Endothelial cell of hepatic sinusoid (primary cell): Measurements from ENCODE around the gene GTF2IRD2.
"Not testable (repeated sequence)": the region's sequence is repeated elsewhere in the genome, so short reads cannot be mapped to it uniquely, and the experiment has no call there.

Experiments used
- in situ Hi-C: cut with HindIII; loops from 2 replicates; pipeline ENCODE4 v1.10.0; 2017; ENCODE audit warnings: low sequenced_read_pairs

Gene GTF2IRD2

DNA sequence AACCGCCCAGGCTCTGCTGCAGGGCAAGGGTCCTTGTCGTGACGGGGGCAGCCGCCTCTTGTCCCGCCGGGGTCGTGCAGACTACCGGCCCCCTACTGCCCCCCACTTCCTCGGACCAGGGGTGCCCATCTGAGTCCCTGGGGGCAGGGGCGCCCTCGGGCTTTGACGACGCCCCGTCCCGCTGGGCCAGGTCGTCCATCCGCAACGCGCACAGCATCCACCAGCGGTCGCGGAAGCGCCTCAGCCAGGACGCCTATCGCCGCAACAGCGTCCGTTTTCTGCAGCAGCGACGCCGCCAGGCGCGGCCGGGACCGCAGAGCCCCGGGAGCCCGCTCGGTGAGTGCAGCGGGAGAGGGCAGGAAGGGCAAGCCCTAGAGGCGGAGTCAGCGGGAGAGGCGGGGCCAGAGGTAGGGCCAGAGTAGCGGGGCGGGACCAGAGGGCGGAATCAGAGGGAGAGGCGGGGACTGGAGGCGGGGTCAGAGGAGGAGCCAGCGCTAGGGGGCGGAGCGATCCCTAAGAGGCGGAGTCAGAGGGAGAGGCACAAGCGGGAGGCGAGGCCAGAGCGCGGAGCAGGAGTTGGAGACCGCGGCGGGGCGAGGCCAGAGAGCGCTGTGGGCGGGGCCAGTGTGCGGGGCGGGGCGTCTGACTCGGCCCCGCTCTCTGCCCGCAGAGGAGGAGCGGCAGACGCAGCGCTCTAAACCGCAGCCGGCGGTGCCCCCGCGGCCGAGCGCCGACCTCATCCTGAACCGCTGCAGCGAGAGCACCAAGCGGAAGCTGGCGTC is 62.8 kb downstream of the GTF2IRD2 start:
- in situ Hi-C loops = not testable (repeated sequence)

DNA sequence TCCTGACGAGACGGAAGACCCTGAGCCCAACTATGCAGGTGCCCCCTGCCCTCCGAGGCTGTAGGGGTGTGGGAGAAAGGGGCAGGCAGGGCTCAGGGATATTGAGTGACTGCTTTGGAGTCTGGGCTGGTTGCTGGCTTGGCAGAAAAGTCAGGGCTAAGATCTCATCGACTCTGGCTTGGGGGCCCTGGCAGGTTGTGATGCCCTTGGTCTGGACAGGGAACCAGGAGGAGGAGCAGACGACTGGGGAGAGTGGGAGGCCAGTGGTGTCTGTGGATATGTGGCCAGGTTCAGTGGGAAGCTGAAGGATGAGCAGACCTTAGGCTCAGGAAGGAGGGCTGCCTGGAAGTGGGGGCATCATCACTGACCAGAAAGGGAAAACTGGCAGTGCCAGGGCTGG is 67.8 kb downstream of the GTF2IRD2 start:
- in situ Hi-C loops = not testable (repeated sequence)

DNA sequence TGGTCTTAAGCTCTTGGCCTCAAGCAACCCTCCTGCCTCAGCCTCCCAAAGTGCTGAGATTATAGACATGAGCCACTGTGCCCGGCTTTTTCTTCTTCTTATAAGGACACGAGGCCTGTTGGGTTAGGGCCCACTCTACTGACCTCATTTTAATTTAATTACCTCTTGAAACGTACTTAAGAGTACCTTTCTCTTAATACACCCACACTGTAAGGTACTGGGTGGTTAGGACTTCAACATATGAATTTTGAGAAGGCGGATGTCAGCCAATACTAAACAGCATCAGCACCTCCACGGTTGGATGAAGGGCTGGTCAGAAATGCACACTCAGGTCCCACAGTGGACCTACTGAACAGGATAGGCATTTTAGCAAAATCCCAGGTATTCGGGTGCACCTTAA is 69.7 kb downstream of the GTF2IRD2 start:
- in situ Hi-C loops = not testable (repeated sequence)

DNA sequence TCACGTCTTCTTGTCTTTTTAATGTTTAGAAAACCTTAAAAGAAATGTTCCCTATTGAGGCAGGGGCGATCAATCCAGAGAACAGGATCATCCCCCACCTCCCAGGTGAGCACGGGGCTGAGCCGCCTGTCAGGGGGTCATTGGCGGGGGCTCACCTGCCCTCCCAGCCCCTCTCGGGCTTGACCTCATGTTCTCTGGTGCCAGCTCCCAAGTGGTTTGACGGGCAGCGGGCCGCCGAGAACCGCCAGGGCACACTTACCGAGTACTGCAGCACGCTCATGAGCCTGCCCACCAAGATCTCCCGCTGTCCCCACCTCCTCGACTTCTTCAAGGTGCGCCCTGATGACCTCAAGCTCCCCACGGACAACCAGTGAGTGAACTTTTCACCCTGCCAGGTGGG is 72.4 kb downstream of the GTF2IRD2 start:
- in situ Hi-C loops = not testable (repeated sequence)

DNA sequence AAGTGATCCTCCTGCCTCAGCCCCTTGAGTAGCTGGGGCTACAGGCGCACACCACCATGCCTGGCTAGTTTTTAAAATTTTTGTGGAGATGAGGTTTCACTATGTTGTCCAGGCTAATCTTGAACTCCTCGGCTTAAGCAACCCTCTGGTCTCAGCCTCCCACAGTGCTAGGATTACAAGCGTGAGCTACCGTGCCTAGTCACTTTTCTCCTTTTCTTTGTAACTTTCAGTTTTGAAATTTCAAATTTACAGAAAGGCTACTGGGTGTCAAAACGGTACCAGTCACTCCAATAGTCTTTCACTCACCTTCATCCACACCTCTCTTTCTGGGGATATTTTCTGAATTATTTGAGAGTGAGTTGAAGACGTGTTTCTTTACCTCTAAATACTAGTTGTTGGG is 76.3 kb downstream of the GTF2IRD2 start:
- in situ Hi-C loops = not testable (repeated sequence)

DNA sequence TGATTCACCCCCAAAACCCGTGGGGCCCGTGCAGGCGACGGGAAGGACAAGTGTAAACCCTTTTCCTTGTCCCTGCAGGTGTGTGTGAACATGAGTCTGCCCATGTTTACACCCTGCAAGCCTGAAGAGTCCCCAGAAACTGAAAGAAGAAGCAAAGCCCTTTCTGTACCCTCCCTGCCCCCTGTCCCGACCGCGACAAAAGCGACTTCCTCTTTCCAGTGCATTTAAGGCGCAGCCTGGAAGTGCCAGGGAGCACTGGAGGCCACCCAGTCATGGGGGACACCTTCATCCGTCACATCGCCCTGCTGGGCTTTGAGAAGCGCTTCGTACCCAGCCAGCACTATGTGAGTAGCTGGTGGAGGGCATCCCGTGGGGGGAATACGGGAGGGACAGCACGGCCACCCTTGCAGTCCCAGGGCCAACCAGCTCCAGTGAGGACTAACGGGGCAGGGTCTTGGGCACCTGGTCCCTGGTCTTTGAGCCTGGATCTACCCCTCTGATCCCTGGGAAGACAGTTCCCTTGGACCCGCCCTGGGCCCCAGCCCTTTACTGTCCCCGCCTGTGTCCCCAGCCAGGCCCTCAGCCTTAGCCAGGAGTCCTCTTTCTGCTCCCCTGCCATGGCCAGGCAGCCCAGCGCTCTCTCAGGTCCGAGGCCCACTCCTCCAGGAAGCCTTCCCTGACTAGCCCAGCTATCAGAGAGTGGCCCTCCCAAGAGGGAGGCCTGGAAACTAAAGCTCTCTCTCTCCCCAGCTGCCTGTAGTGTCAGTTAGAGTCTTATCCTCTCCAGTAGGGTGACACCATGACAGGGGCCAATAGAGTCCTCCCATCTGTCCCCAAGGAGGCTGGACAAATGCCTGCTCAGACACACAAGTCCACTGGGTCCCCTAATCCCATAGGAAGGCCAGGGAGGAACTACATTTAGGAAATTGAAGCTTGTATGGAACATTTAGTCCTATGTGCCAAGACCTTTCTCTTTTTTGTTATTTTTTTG is 77.3 kb downstream of the GTF2IRD2 start, which contains the start of gene NCF1:
NCF1 (plus strand) TSS at position 252 of the 991 bp plus-strand sequence; CDS start at position 273, 21 bp downstream.
- in situ Hi-C loops = not testable (repeated sequence)

DNA sequence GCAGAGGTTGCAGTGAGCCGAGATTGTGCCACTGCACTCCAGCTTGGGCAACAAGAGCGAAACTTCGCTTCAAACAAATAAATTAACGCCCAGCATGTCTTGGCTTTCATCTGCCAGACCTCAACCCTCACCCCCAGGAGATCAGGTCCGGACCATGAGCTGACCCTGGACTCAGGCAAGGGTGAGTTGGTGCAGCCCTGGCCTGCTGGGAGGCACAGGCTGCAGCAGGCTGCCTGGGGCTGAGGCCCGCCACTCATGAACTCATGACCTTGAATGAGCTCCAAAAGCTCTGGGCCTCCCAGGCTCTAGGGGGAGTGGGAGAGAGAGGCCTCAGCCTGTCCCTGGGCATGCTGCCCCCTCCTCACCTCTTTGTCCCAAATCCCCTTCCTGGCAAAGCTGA is 79.3 kb downstream of the GTF2IRD2 start:
- in situ Hi-C loops = not testable (repeated sequence)

DNA sequence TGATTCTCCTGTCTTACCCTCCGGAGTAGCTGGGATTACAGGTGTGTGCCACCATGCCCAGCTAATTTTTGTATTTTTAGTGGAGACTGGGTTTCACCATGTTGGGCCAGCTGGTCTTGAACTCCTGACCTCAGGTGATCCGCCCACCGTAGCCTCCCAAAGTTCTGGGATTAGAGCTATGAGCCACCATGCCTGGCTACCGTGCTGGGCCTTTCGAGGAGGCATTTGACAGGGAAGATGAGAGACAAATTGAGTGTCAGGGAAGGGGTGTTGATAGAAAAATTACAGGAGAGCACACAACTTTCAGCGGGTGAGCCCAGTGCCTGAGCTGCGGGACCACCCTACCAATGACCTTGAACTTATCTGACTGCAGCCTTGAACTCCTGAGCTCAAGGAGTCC is 81.3 kb downstream of the GTF2IRD2 start:
- in situ Hi-C loops = not testable (repeated sequence)

DNA sequence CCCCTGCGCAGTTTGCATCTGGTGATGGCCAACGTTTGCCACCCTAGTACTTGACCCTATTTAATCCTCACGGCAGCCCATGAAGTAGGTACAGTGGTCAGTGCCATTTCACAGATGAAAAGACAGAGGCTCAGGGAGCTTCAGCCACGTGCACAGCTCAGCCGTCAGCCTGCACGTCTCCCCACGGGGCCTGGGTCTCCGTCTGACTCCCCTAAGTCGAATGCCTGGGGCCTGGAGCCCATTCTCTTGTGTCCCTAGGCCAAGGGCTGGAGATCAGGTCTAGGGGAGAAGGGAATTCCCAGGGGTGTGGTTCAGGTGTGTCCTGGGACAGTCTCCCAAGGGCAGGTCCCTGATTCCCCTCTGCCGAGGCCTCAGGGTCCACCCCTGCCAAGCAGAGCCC is 84.4 kb downstream of the GTF2IRD2 start:
- in situ Hi-C loops = not testable (repeated sequence)

DNA sequence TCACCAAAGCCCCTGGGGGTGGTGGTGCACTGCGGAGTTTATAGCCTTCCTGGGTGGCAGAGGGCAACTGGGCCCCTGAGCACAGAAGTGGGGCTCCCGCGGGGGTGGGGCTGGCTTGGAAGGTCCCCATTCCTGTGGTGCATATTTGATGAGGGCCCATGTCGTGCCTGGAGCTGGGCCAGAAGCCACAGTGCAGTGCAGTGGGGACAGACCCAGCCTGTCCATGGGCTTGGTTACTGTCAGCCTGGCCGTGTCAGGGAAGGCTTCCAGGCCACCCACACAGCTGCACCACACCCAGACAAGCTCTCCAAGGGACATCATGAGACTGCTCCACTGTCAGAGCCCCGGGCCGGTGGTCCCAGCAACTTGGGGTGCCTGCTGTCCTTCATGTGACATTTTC is 84.9 kb downstream of the GTF2IRD2 start:
- in situ Hi-C loops = not testable (repeated sequence)

DNA sequence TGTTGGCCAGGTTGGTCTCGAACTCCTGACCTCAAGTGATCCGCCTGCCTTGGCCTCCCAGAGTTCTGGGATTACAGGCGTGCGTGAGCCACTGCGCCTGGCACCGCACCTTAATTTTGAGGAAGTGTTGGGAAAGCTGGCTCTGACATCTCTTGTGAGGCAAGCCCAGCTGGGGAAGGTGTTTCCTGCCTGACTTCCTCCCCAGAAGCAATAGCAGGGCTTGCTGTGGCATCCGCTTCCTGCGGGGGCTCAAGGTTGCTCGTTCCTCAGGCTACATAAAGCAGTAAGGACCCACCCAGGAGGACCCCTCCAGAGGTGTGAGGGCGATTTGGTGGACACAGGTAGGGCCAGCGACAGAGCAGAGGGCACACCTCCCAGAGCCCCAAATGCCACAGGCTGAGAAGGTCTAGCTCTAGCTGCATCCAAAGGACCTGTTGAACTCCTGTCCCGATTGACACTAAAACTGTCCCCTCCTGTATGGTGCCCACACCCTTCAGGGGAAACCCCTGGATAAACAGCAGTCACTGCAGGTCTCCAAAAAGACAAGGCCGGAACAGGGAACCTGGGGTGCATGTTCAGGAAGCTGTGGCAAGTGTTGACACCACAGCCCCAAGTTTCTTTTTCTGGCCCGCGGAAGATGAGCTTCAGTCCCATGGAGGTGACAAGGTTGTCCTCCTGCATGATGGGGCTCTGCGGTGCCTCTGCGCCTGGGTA is 86.0 kb downstream of the GTF2IRD2 start:
- in situ Hi-C loops = not testable (repeated sequence)

DNA sequence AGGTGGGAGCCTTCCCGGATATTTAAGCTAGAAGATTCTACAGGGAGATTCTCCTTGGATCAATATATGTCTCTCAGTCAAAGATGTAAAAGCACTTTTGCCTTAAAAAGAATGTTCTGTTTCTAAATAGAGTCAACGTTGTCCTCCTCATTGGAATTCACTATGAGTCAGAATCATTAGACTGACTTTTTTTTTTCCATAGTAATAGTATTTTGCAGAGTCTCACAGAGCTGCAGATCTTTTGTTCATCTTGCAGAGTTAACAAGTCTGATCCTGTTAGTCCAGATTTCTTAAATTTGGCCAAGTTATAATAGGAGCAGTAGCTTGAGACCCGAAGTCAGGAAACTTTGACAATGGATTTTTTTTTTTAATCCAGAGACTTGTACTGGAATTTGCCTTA is 92.4 kb downstream of the GTF2IRD2 start:
- in situ Hi-C loops = not testable (repeated sequence)

DNA sequence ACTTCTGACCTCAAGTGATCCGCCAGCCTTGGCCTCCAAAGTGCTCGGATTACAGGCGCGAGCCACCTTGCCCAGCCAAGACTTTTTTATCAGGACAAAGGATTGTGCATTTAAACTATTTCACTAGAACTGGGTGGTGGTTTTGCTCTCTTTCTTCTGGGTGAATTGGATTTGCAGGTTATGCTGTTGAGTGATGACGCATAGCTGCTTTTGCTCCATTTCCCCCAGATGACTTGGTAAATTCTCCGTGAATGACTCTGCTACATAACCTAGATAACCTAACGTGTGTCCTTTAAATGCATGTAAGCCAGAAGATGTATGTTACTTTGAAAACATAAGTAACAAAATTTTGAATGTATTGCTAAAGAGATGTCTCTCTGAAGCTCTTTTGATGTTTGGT is 93.1 kb downstream of the GTF2IRD2 start:
- in situ Hi-C loops = not testable (repeated sequence)

DNA sequence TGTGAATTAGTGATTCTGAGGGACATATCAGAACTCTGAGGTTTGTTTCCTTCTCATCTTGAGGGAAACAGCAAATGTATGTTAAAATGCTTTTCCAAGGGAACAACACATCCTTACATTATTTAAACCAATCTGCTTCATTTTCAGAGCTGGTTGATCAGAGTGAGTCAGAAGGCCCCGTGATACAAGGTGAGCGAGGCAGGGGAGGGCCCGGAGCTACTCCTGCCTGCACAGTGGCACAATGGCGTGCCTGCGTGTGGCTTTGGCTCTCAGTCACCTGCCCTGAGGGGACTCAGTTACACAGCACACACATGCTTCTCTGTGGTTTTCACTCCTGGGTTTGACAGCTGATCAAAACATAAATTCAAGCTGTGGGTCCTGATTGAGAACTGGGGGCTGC is 94.7 kb downstream of the GTF2IRD2 start:
- in situ Hi-C loops = not testable (repeated sequence)

DNA sequence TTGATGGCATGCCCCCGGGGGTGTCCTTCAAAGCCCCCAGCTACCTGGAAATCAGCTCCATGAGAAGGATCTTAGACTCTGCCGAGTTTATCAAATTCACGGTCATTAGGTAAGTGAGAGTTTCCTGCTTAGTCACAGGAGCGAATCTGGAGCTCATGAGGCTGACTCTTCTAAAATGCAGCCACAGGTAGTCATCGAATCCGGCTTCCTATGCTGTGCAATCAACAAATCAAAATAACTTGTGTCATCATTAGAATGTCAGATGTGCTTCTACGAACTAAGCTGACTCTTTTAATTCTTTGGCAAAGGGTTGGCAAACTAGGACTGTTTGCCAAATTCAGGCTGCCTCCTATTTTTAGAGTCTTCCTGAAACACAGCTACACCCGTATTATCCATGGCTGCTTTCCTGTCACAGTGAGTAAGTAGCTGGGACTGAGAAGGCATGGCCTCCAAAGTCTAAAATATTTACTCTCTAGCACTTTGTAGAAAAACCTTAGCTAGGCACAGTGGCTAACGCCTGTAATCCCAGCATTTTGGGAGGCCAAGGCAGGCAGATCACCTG is 97.4 kb downstream of the GTF2IRD2 start:
- in situ Hi-C loops = not testable (repeated sequence)
